HepG2 (cell line): ENCODE measurements around the gene ELL. TPM values are rescaled to one million over a fixed set of nuclear protein-coding genes. Genes with fewer than 3 reads are reported as not detected.

Source experiments
- ATAC-seq: fragments of 200-7000 bp; cut with Tn5 transposase; 3 replicates; pipeline ENCODE4 v1.9.1; 2020; ENCODE audit warnings: mild to moderate bottlenecking, moderate library complexity
- BruUV-seq: library from RNA; stranded (reverse); fragments of 400-500 nt; replicated peaks from 2 replicates; lab custom pipeline; 2021; lab: Mats Ljungman, UMichigan
- CTCF ChIA-PET: fragments of 300-600 bp; formaldehyde crosslinking; extraction: SDS; loops from one replicate; lab custom pipeline; 2021; ENCODE audit warnings: low total read pairs, inconsistent platforms, low intra/inter-chr PET ratio; lab: Yijun Ruan, JAX
- POLR2A ChIA-PET: fragments of 350-600 bp; sonication (Branson Sonifier 250); formaldehyde crosslinking; loops from one replicate; lab custom pipeline; 2020; ENCODE audit warnings: antibody characterized with exemption, inconsistent platforms; lab: Yijun Ruan, JAX
- DNase-seq: peaks from one replicate; pipeline ENCODE4 v3.0.0-alpha.2; 2015; ENCODE audit warnings: low spot score
- FAIRE-seq: peaks from 3 replicates; lab custom pipeline; 2011; peaks lifted over from hg19 to GRCh38; lab: Jason Lieb, UNC
- H2AFZ ChIP-seq: one replicate; pipeline ENCODE4 v1.6.1; 2011; ENCODE audit warnings: low read length, inconsistent platforms
- H3K27ac ChIP-seq: fragments of 300-600 bp; 3 replicates; pipeline ENCODE4 v1.8.0; 2011; ENCODE audit warnings: mixed run types, mild to moderate bottlenecking, mixed read lengths, low read length, inconsistent platforms; ENCODE audit not compliant: insufficient read depth; ENCODE audit errors: extremely low read length
- H3K27me3 ChIP-seq, 2 experiments: fragments of 200-600 bp in 1 of 2; 2 replicates in 1 of 2; 3 replicates in 1 of 2; pipeline versions ENCODE4 v1.6.0 to v1.8.0; 2011; ENCODE audit warnings: low read length in 2 of 2, mild to moderate bottlenecking in 2 of 2, moderate library complexity in 2 of 2, inconsistent platforms in 1 of 2; ENCODE audit not compliant: insufficient read depth in 2 of 2, control insufficient read depth in 1 of 2
- H3K36me3 ChIP-seq, 2 experiments: fragments of 200-600 bp in 1 of 2; replicated peaks in 1 of 2; 2 replicates in 1 of 2; 3 replicates in 1 of 2; pipeline versions ENCODE4 v1.5.1 to v1.8.0; 2011; ENCODE audit warnings: low read length in 2 of 2, inconsistent platforms in 1 of 2; ENCODE audit not compliant: insufficient read depth in 2 of 2, control insufficient read depth in 1 of 2
- H3K4me1 ChIP-seq: 2 replicates; pipeline ENCODE4 v1.5.1; 2012; ENCODE audit warnings: low read length, inconsistent platforms; ENCODE audit not compliant: insufficient read depth
- H3K4me2 ChIP-seq: 2 replicates; pipeline ENCODE4 v1.6.0; 2011; ENCODE audit warnings: low read depth, low read length, inconsistent platforms
- H3K4me3 ChIP-seq, 3 experiments: fragments of 200-600 bp in 1 of 3; sonication (generic), shearing (Covaris generic) in 1 of 3; replicated peaks in 1 of 3; 2 replicates each; pipeline ENCODE4 v1.5.1; 2011 to 2016; ENCODE audit warnings: low read length in 3 of 3, inconsistent platforms in 2 of 3, low read depth in 2 of 3, mild to moderate bottlenecking in 2 of 3, control low read depth in 1 of 3, mixed read lengths in 1 of 3; ENCODE audit not compliant: insufficient read depth in 1 of 3
- H3K79me2 ChIP-seq: one replicate; pipeline ENCODE4 v1.6.1; 2011; ENCODE audit warnings: low read length, inconsistent platforms; ENCODE audit not compliant: insufficient read depth
- H3K9ac ChIP-seq: 2 replicates; pipeline ENCODE4 v1.6.0; 2011; ENCODE audit warnings: mild to moderate bottlenecking, low read depth, low read length, inconsistent platforms; ENCODE audit not compliant: insufficient read depth
- H3K9me3 ChIP-seq: 2 replicates; pipeline ENCODE4 v1.5.1; 2012; ENCODE audit warnings: mild to moderate bottlenecking, low read length
- H4K20me1 ChIP-seq: 2 replicates; pipeline ENCODE4 v1.6.0; 2011; ENCODE audit warnings: inconsistent platforms, mild to moderate bottlenecking, low read length, moderate library complexity; ENCODE audit not compliant: insufficient read depth
- ATF2 ChIP-seq: sonication (generic); formaldehyde crosslinking; IDR thresholded peaks from 2 replicates; pipeline ENCODE4 v1.4.0; 2020; ENCODE audit warnings: missing genetic modification reagents
- ETV5 ChIP-seq: IDR thresholded peaks from 2 replicates; pipeline ENCODE4 v1.6.1; 2018; ENCODE audit warnings: missing biosample characterization, missing genetic modification reagents, inconsistent platforms, borderline replicate concordance
- MTF1 ChIP-seq: sonication (generic); formaldehyde crosslinking; IDR thresholded peaks from 2 replicates; pipeline ENCODE4 v1.5.0; 2020; ENCODE audit warnings: missing genetic modification reagents
- MYC ChIP-seq: sonication (generic); formaldehyde crosslinking; IDR thresholded peaks from 2 replicates; pipeline ENCODE4 v1.9.0; 2021; ENCODE audit warnings: missing genetic modification reagents, borderline replicate concordance
- USF2 ChIP-seq, 2 experiments: sonication (generic) in 1 of 2; formaldehyde crosslinking in 1 of 2; IDR thresholded peaks; 2 replicates each; pipeline versions ENCODE4 v1.5.1 to v1.6.1; 2011 to 2020; ENCODE audit warnings: borderline replicate concordance in 1 of 2, low read depth in 1 of 2, low read length in 1 of 2, mild to moderate bottlenecking in 1 of 2, missing genetic modification reagents in 1 of 2, moderate library complexity in 1 of 2
- ZNF687 ChIP-seq: sonication (generic); formaldehyde crosslinking; IDR thresholded peaks from 2 replicates; pipeline ENCODE4 v1.5.1; 2020; ENCODE audit warnings: mild to moderate bottlenecking, missing genetic modification reagents, moderate library complexity
- ZSCAN25 ChIP-seq: sonication (generic); formaldehyde crosslinking; IDR thresholded peaks from 2 replicates; pipeline ENCODE4 v1.8.0; 2022; ENCODE audit warnings: mild to moderate bottlenecking, missing genetic modification reagents
- WGBS: methylation state at CpG from one replicate; pipeline ENCODE4 v1.1.6; 2017; ENCODE audit warnings: low lambda C conversion rate; 5-methylcytosine and 5-hydroxymethylcytosine counted together
- in situ Hi-C: cut with HindIII; loops from 2 replicates; pipeline ENCODE4 v1.10.0; 2017; ENCODE audit warnings: low pct_unique_long_range_greater_than_20kb; ENCODE audit not compliant: extremely low pct_ligation_motif_present
- intact Hi-C: fragments of 100-400 bp; cut with micrococcal nuclease; formaldehyde crosslinking; loops from one replicate; pipeline ENCODE4 v1.10.0; 2022; ENCODE audit not compliant: unreplicated experiment
- polyA plus RNA-seq, 8 experiments: library from polyadenylated mRNA; depleted of rRNA in 3 of 8; stranded (reverse) in 7 of 8; unstranded in 1 of 8; fragments of >200 nt; fragmentation: Illumina TruSeq in 4 of 8; extraction: Trizol in 4 of 8; gene quantifications; 2 replicates each; pipeline versions ENCODE4 v1.2.1 to v1.2.3, GENCODE V29; 2011 to 2016; ENCODE audit warnings: low read depth in 4 of 8, missing spikeins in 1 of 8, mixed read lengths in 1 of 8; ENCODE audit not compliant: insufficient read depth in 1 of 8
- total RNA-seq, 5 experiments: library from RNA; depleted of rRNA; stranded (reverse); fragments of >200 nt; fragmentation: Illumina TruSeq; extraction: Trizol; gene quantifications; 2 replicates each; pipeline ENCODE4 v1.2.3, GENCODE V29; 2016; ENCODE audit warnings: low read depth in 1 of 5
- TF ChIP-seq, protein P1 (sequence below): sonication (generic); formaldehyde crosslinking; IDR thresholded peaks from 2 replicates; pipeline ENCODE4 v1.8.0; 2022; ENCODE audit warnings: mild to moderate bottlenecking, missing genetic modification reagents, moderate library complexity
- TF ChIP-seq, protein P2 (sequence below): sonication (generic); formaldehyde crosslinking; IDR thresholded peaks from 2 replicates; pipeline ENCODE4 v1.4.0; 2020; ENCODE audit warnings: missing genetic modification reagents

ELL gene
- total and polyA plus RNA-seq, 2 of the 13 experiments (the other 11 are each of a cell fraction or from before 2014, with no cell fraction given) = 3.7 to 5.4 TPM

DNA sequence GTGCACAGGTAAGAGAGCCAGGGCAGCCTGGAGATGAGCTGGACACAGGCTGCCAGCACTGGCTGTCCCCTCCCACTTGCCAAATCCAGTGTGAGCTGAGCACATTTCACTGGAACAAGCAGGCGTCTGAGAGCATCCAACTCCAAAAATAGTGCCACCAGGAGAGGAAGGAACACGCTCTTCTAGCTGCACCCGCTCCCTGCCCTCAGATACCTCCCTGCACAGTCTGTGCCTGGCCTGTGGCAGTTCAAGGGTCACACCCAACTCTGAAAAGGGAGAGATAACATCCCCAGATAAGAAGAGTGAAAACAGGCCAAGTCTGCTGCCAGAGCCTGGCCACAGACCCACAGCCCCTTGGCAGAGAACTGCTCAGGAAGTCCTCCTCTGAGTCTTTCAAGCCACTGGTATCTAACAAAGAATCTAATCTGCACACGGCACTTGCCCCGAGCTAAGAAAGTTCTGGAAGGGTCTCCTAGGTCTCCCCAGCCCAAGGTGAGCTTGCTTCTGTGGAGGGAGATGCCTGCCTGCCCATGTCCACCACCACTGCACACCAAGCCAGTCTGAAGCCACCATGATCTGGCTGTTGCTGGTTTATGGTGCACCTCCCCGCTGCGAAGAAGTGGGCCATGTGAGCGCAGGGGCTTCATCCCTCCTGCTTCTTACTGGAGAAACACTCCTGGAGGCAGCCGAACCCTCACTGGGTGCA lies 14.7 kb downstream of the ELL start:
- peak overlapping the region; percentile 6 for H3K9ac ChIP-seq
- POLR2A ChIA-PET = interaction anchor here (0.7 to 2.1 kb wide), 5 partner anchors 11 to 37 kb away, joined by 3 to 16 read pairs (median 3); partner anchors contain the start of gene ELL
- CTCF ChIA-PET = interaction anchor here (0.9 kb wide), 1 partner anchor 15 kb away, joined by 3 read pairs; no protein-coding TSS in a partner anchor
- no peak overlapping the region for H2AFZ ChIP-seq
- no peak for ATAC-seq
- H3K27me3 ChIP-seq = no peaks in the 10 kb centered on the region
- no peaks in the 10 kb centered on the region for H3K9me3 ChIP-seq
- H3K4me2 ChIP-seq = peak overlapping the region; percentile 46
- H3K4me1 ChIP-seq = peaks cover 94% of the 10 kb centered on the region
- FAIRE-seq = no peak
- H3K4me3 ChIP-seq = peak overlapping the region in 1 of 3 experiments; percentile 22; a peak in 1 of 6 replicates
- DNase-seq = no peak
- in situ Hi-C loops = no loop called here
- intact Hi-C loops = loop anchor here (5.0 kb wide), 1 partner anchor 40 kb away; no protein-coding TSS in a partner anchor
- WGBS = 72% methylated on average over 2 of the region's 9 CpGs
- peak overlapping the region; percentile 37 for H3K27ac ChIP-seq
- peaks cover 93% of the 10 kb centered on the region for H3K79me2 ChIP-seq
- H3K36me3 ChIP-seq = peaks cover 0 to 2% of the 10 kb centered on the region in 2 experiments; a peak in 1 of 5 replicates
- no TSS peak for BruUV-seq
- peaks cover 70% of the 10 kb centered on the region for H4K20me1 ChIP-seq
- no peak for TF ChIP-seq USF2 (IDR thresholded peaks at IDR 0.05; ENCODE audit: low read depth, low read length)
- no peak for TF ChIP-seq USF2 (CRISPR knock-in tag; IDR thresholded peaks at IDR 0.05; ENCODE audit: borderline replicate concordance)
- 0 out of 2 replicates have a peak, but pooled peaks have one; percentile 16 for TF ChIP-seq MYC (CRISPR knock-in tag)
- TF ChIP-seq, protein P1, sequence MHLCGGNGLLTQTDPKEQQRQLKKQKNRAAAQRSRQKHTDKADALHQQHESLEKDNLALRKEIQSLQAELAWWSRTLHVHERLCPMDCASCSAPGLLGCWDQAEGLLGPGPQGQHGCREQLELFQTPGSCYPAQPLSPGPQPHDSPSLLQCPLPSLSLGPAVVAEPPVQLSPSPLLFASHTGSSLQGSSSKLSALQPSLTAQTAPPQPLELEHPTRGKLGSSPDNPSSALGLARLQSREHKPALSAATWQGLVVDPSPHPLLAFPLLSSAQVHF = no peak
- 0 out of 2 replicates have a peak, but pooled peaks have one; percentile 31 for TF ChIP-seq MTF1 (CRISPR knock-in tag)
- 0 out of 2 replicates have a peak, but pooled peaks have one; percentile 27 for TF ChIP-seq ATF2 (CRISPR knock-in tag)
- peak; percentile 4; the same call in 1 of the 2 replicates for TF ChIP-seq ETV5 (CRISPR knock-in tag)
- TF ChIP-seq, protein P2, sequence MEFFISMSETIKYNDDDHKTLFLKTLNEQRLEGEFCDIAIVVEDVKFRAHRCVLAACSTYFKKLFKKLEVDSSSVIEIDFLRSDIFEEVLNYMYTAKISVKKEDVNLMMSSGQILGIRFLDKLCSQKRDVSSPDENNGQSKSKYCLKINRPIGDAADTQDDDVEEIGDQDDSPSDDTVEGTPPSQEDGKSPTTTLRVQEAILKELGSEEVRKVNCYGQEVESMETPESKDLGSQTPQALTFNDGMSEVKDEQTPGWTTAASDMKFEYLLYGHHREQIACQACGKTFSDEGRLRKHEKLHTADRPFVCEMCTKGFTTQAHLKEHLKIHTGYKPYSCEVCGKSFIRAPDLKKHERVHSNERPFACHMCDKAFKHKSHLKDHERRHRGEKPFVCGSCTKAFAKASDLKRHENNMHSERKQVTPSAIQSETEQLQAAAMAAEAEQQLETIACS = no peak
- peak; percentile 55; the same call in 1 of the 2 replicates for TF ChIP-seq ZSCAN25 (CRISPR knock-in tag)
- TF ChIP-seq ZNF687 (CRISPR knock-in tag) = peak; percentile 65
